Measurements from ENCODE around the gene FRMD4A.

DNA sequence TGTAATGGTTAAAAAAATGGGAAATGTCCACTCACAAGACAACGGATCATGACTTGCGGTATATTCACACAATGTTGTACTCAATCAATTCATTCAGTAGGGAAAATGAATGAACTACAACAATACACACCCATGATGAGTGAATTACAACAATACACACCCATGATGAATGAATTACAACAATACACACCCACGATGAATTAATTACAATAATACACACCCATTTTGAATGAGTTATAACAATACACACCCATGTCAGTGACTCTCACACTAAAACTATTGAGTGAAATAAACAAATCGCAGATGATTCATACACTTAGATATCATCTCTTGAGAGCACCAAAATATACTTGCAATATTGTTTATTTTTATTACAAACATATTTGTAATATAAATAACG, 174.6 kb downstream of the FRMD4A start:
- TF ChIP-seq, protein P1, sequence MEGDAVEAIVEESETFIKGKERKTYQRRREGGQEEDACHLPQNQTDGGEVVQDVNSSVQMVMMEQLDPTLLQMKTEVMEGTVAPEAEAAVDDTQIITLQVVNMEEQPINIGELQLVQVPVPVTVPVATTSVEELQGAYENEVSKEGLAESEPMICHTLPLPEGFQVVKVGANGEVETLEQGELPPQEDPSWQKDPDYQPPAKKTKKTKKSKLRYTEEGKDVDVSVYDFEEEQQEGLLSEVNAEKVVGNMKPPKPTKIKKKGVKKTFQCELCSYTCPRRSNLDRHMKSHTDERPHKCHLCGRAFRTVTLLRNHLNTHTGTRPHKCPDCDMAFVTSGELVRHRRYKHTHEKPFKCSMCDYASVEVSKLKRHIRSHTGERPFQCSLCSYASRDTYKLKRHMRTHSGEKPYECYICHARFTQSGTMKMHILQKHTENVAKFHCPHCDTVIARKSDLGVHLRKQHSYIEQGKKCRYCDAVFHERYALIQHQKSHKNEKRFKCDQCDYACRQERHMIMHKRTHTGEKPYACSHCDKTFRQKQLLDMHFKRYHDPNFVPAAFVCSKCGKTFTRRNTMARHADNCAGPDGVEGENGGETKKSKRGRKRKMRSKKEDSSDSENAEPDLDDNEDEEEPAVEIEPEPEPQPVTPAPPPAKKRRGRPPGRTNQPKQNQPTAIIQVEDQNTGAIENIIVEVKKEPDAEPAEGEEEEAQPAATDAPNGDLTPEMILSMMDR (IDR thresholded peaks at IDR 0.05; ENCODE audit: insufficient read depth, low read length, poor library complexity, severe bottlenecking) = no peak
- no peak for TF ChIP-seq EZH2phosphoT487 (conservative IDR thresholded peaks at IDR 0.05; ENCODE audit: low read length)

Measured in SU-DHL-6 (cell line).